Naive thymus-derived CD8-positive, alpha-beta T cell (primary cell): ENCODE results near the gene EGFL7. TPM values are rescaled to one million over a fixed set of nuclear protein-coding genes. Genes with fewer than 3 reads are reported as not detected.

Source experiments
- ATAC-seq, 2 donors: fragments of 150-1000 bp; cut with Tn5 transposase in 1 of 2; sonication (Bioruptor Pico), chemical (Tn5 transposase) in 1 of 2; 1 replicate in 1 of 2; 2 replicates in 1 of 2; pipeline ENCODE4 v1.10.0; 2021; ENCODE audit warnings: mild to moderate bottlenecking in 2 of 2, moderate library complexity in 2 of 2
- POLR2A ChIA-PET: fragments of 350-600 bp; sonication (Branson Sonifier 250); formaldehyde crosslinking; loops from one replicate; lab custom pipeline; 2021; ENCODE audit warnings: antibody characterized with exemption; lab: Charles Lee
- DNase-seq, 10 donors: peaks; one replicate each; pipeline versions ENCODE4 v3.0.0 to v3.0.0-alpha.2; 2020 to 2022
- H3K27ac Mint-ChIP-seq, 10 donors: one replicate each; pipeline ENCODE4 v1.8.0; 2020 to 2022; ENCODE audit warnings: mild to moderate bottlenecking in 10 of 10, mixed read lengths in 10 of 10, moderate library complexity in 4 of 10, inconsistent platforms in 1 of 10
- H3K27me3 Mint-ChIP-seq, 5 donors: one replicate each; pipeline ENCODE4 v1.8.0; 2021 to 2022; ENCODE audit warnings: mixed read lengths in 5 of 5
- H3K36me3 Mint-ChIP-seq, 3 donors: one replicate each; pipeline ENCODE4 v1.8.0; 2020 to 2022; ENCODE audit warnings: mixed read lengths in 3 of 3, mild to moderate bottlenecking in 2 of 3, inconsistent platforms in 1 of 3
- H3K4me1 Mint-ChIP-seq, 4 donors: one replicate each; pipeline ENCODE4 v1.8.0; 2021 to 2022; ENCODE audit warnings: mixed read lengths in 4 of 4
- H3K4me3 Mint-ChIP-seq, 10 donors: one replicate each; pipeline ENCODE4 v1.8.0; 2020 to 2022; ENCODE audit warnings: mild to moderate bottlenecking in 10 of 10, mixed read lengths in 10 of 10, moderate library complexity in 6 of 10, inconsistent platforms in 1 of 10
- H3K9me3 Mint-ChIP-seq, 9 donors: one replicate each; pipeline ENCODE4 v1.8.0; 2020 to 2022; ENCODE audit warnings: mixed read lengths in 9 of 9, mild to moderate bottlenecking in 3 of 9, inconsistent platforms in 1 of 9, moderate library complexity in 1 of 9
- polyA plus RNA-seq, 3 donors: library from polyadenylated mRNA; unstranded; fragments of 300-500 nt; fragmentation: Illumina TruSeq; gene quantifications; one replicate each; pipeline ENCODE4 v1.2.3, GENCODE V29; 2021
- total RNA-seq, 8 experiments: library from RNA in 2 of 8; stranded (reverse) in 2 of 8; gene quantifications; one replicate each; pipeline ENCODE4 v1.2.3 and lab custom pipeline; 2021 to 2026

EGFL7 gene
- total RNA-seq (1 to 10 TPM in 1 of 2 experiments, under 1 TPM in 1; 0.36 to 1.2 TPM), polyA plus RNA-seq (under 1 TPM in 2 of 3 donors, not detected in 1; 0.48 to 0.70 TPM), total RNA-seq (lab: John Stamatoyannopoulos, UW) (0 to 1.9 (median 0.77) reads per million in 6 experiments)

- H3K36me3 Mint-ChIP-seq = no peaks in the 10 kb centered on the region
- H3K9me3 Mint-ChIP-seq = no peaks in the 10 kb centered on the region
- DNase-seq (no peak), ATAC-seq (no peak)
- POLR2A ChIA-PET = no interaction called here
- peaks cover 2 to 24% (median 6%) of the 10 kb centered on the region in 5 donors for H3K27me3 Mint-ChIP-seq
- H3K4me1 Mint-ChIP-seq = peaks cover 7 to 16% (median 14%) of the 10 kb centered on the region in 4 donors
- H3K4me3 Mint-ChIP-seq = peak within 1 kb of the TSS in 3 of 10 donors; percentile 2 to 15 (median 12)
- no peak within 1 kb of the TSS for H3K27ac Mint-ChIP-seq
Measured at GRCh38 chr9:136662656-136663581, at the start of gene EGFL7. Gene EGFL7 (plus strand): TSS chr9:136662916. CDS start chr9:136668283, 5,367 bp downstream.

DNA sequence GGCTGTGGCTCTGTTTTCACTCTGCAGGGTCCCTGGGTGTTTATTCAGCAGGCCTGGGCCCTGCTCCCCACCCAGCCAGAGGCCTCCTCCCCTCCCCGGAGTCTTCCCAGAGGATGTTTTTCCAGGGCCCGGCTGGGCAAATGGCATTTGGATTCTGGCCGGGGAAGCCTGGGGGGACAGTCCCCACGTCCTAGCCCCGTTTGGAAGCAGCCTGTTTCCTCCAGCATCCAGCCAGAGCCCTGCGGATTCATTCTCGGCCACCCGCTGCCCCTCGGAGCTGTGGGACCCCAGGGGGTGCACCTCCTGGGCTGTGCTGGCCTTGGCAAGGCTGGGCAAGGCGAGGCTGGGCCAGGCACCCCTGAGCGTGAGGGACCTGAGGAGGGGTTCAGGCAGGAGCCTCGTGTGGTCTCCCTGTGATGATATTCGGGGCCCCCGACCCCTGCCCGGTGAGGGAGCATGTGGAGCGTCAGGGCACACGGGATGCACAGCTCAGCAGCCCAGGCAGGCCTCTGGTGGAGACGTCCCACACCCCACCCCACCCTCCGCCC, 48.8 kb upstream of the EGFL7 start:
- POLR2A ChIA-PET = no interaction called here
- H3K27me3 Mint-ChIP-seq = peaks cover 0 to 2% (median 0%) of the 10 kb centered on the region in 5 donors
- DNase-seq (no peak), ATAC-seq (no peak)
- H3K27ac Mint-ChIP-seq = no peak overlapping the region
- no peak overlapping the region for H3K4me3 Mint-ChIP-seq
- no peaks in the 10 kb centered on the region for H3K36me3 Mint-ChIP-seq
- H3K9me3 Mint-ChIP-seq = no peaks in the 10 kb centered on the region
- peaks cover 0 to 21% (median 5%) of the 10 kb centered on the region in 4 donors for H3K4me1 Mint-ChIP-seq

- Mint-ChIP-seq H3K27ac (no peak overlapping the region), H3K4me3 (no peak overlapping the region), H3K27me3 (peaks cover 0 to 3% (median 0%) of the 10 kb centered on the region in 5 donors), H3K36me3 (no peaks in the 10 kb centered on the region), H3K9me3 (no peaks in the 10 kb centered on the region), H3K4me1 (peaks cover 2 to 27% (median 7%) of the 10 kb centered on the region in 4 donors)
- DNase-seq (no peak), ATAC-seq (no peak)
- POLR2A ChIA-PET = no interaction called here
Measured at GRCh38 chr9:136614372-136614922, 48.3 kb upstream of the EGFL7 start.

GRCh38 chr9:136614967-136615623, 47.6 kb upstream of the EGFL7 start:
- Mint-ChIP-seq H3K36me3 (no peaks in the 10 kb centered on the region), H3K9me3 (no peaks in the 10 kb centered on the region), H3K4me1 (peaks cover 2 to 30% (median 7%) of the 10 kb centered on the region in 4 donors), H3K27ac (peak overlapping the region in 1 of 10 donors; percentile 34), H3K4me3 (no peak overlapping the region), H3K27me3 (peaks cover 0 to 3% (median 0%) of the 10 kb centered on the region in 5 donors)
- ATAC-seq (no peak), DNase-seq (no peak)
- POLR2A ChIA-PET = no interaction called here

- H3K27me3 Mint-ChIP-seq = peaks cover 0 to 3% (median 0%) of the 10 kb centered on the region in 5 donors
- DNase-seq (no peak), ATAC-seq (no peak)
- H3K4me1 Mint-ChIP-seq = peaks cover 2 to 30% (median 7%) of the 10 kb centered on the region in 4 donors
- H3K36me3 Mint-ChIP-seq = no peaks in the 10 kb centered on the region
- peak overlapping the region in 1 of 10 donors; percentile 50 for H3K27ac Mint-ChIP-seq
- POLR2A ChIA-PET = no interaction called here
- no peaks in the 10 kb centered on the region for H3K9me3 Mint-ChIP-seq
- H3K4me3 Mint-ChIP-seq = no peak overlapping the region
Measured at GRCh38 chr9:136615631-136616306, 46.9 kb upstream of the EGFL7 start.

- Mint-ChIP-seq H3K36me3 (no peaks in the 10 kb centered on the region), H3K9me3 (no peaks in the 10 kb centered on the region), H3K27ac (peak overlapping the region in 1 of 10 donors; percentile 57), H3K27me3 (peaks cover 0 to 3% (median 0%) of the 10 kb centered on the region in 5 donors), H3K4me3 (no peak overlapping the region), H3K4me1 (peaks cover 2 to 30% (median 7%) of the 10 kb centered on the region in 4 donors)
- ATAC-seq (no peak), DNase-seq (no peak)
- POLR2A ChIA-PET = no interaction called here
Measured at GRCh38 chr9:136616307-136616635, 46.4 kb upstream of the EGFL7 start.

DNA sequence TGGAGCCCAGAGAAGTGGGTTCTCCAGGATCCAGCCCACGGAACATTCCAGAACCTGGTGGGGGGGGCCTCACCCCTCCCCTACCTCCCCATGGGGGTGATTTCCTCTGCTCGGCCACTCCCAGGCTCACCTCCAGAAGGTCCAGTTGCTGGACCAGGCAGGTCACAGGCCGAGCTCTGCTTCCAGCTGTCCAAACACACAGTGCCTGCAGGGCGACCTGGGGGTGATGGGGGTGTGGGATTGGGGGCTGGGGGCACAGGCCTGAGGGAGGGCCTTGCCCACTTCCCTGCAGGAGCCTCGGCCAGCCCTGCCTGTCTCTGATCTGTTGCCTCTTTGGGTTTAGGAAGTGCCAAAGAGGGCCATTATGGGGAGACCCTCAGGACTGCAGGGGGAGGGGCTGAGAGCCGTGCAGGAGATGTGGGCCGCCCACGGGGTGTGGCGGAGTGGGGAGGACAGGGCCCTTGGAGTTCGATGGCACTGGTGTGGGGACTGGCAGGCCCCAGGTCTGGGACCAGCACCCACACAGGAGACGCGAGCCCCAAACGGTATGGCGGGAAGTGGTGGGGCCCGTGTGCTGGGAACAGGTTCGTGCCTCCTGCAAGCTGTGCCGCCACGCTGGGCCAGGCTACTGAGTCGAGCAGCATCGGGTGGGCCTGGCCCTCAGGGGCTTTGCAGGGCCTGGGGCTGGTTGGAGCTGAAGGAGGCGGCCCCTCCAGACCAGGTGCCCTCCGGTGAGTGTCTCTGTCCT, 45.6 kb upstream of the EGFL7 start:
- H3K36me3 Mint-ChIP-seq = no peaks in the 10 kb centered on the region
- peak overlapping the region in 2 of 10 donors; percentile 32 to 65 for H3K4me3 Mint-ChIP-seq
- ATAC-seq (no peak), DNase-seq (no peak)
- peaks cover 2 to 30% (median 7%) of the 10 kb centered on the region in 4 donors for H3K4me1 Mint-ChIP-seq
- H3K27me3 Mint-ChIP-seq = peaks cover 0 to 3% (median 0%) of the 10 kb centered on the region in 5 donors
- H3K9me3 Mint-ChIP-seq = no peaks in the 10 kb centered on the region
- POLR2A ChIA-PET = no interaction called here
- H3K27ac Mint-ChIP-seq = peak overlapping the region in 3 of 10 donors; percentile 32 to 80 (median 71)

DNA sequence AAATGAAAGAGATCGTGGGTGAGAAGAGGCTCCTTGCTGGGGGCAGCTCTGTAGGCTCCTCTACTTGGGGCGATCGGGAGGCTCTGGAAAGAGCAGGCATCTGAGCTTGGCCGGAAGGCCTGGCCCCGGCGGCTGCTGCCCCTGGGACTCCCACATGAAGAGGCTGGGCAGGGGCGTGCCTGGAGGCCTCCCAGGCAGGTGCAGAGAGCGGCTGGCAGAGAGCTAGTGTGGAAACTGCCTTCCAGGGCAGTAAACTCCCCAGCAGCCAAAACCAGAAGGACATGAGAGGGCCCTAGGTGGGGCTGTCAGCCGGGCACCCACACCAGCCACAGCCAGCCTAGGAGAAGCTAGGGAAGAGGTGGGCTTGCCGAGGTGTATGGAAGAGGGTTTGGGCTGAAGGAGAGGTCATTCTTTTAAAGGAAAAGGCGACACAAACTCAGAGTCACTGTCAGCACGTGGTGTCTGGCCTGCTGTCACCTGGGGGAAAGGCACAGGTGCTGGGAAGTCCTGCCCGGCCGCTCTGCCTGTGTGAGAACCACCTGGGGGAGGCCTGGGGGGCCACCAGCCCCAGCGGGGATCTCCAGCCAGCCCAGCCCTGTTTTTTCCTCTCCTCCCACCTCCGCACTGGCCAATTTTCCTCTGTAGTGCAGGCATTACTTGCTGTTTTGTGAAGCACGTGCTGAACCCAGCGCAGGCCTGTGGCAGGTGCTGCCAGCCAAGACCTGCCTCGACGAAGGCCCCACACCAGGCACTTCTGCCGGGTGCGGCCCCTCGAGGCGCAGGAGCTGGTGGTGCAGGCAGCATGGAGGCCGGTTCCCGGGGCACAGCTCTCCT, 44.8 kb upstream of the EGFL7 start:
- H3K4me1 Mint-ChIP-seq = peaks cover 2 to 32% (median 7%) of the 10 kb centered on the region in 4 donors
- ATAC-seq (no peak), DNase-seq (no peak)
- H3K9me3 Mint-ChIP-seq = no peaks in the 10 kb centered on the region
- H3K27ac Mint-ChIP-seq = peak overlapping the region in 5 of 10 donors; percentile 32 to 80 (median 68)
- POLR2A ChIA-PET = no interaction called here
- peaks cover 0 to 3% (median 0%) of the 10 kb centered on the region in 5 donors for H3K27me3 Mint-ChIP-seq
- peak overlapping the region in 4 of 10 donors; percentile 19 to 65 (median 34) for H3K4me3 Mint-ChIP-seq
- no peaks in the 10 kb centered on the region for H3K36me3 Mint-ChIP-seq

- ATAC-seq (peak in 1 of 2 donors; percentile 35), DNase-seq (peak in 2 of 10 donors; percentile 17 to 30)
- POLR2A ChIA-PET = interaction anchor here (0.6 kb wide), 1 partner anchor 11 kb away, joined by 3 read pairs; no protein-coding TSS in a partner anchor
- peaks cover 2 to 32% (median 7%) of the 10 kb centered on the region in 4 donors for H3K4me1 Mint-ChIP-seq
- H3K4me3 Mint-ChIP-seq = peak overlapping the region in 1 of 10 donors; percentile 37
- no peaks in the 10 kb centered on the region for H3K9me3 Mint-ChIP-seq
- no peaks in the 10 kb centered on the region for H3K36me3 Mint-ChIP-seq
- H3K27ac Mint-ChIP-seq = peak overlapping the region in 2 of 10 donors; percentile 13 to 79
- H3K27me3 Mint-ChIP-seq = peaks cover 0 to 3% (median 0%) of the 10 kb centered on the region in 5 donors
Measured at GRCh38 chr9:136618580-136619547, 43.9 kb upstream of the EGFL7 start.
